ENCODE results near the gene SETBP1. TPM values are rescaled to one million over a fixed set of nuclear protein-coding genes. Genes with fewer than 3 reads are reported as not detected.

SETBP1 gene
- total and polyA plus RNA-seq, 4 donors = 1.3 to 85.0 (median 24.1) TPM

DNA sequence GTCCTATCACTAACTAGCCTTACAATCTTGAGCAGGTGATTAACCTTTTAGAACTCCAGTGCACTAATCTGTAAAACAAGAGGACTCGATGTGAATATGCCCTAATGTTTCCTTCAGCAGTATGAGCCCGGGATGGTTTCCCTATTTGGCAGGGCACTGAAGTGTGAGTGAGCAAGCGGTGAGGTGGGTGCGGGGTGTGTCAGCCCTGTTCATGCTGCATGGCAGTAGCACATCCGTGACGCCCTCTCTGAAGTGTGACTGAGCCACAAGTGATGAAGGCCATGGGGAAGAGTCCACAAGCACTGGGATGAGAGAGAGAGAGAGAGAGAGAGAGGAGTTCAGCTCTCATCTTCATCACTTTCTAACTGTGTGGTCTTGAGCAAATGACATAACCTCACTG lies 168.7 kb downstream of the SETBP1 start:
- Histone ChIP-seq H3K36me3 (ENCODE audit: control insufficient read depth in 1 of 2, insufficient read depth in 2 of 2, low read length in 1 of 2) (no peaks in the 10 kb centered on the region), H3K27me3 (ENCODE audit: control insufficient read depth in 1 of 2, insufficient read depth in 2 of 2, low read length in 1 of 2) (no peaks in the 10 kb centered on the region), H3K4me3 (ENCODE audit: low read length in 2 of 2) (no peak overlapping the region), H3K4me1 (ENCODE audit: control insufficient read depth in 1 of 2, insufficient read depth in 2 of 2, low read length in 2 of 2) (peaks cover 0 to 3% of the 10 kb centered on the region in 2 donors), H3K9me3 (ENCODE audit: control insufficient read depth, low read length) (no peaks in the 10 kb centered on the region), H3K27ac (ENCODE audit: low read depth in 1 of 2, low read length in 2 of 2) (no peak overlapping the region)
- 88 to 90% methylated on average over 6 of the region's 6 CpGs for WGBS, 2 donors
- no peak for DNase-seq
- intact Hi-C loops (cut with DNase I) = no loop called here
- ATAC-seq (ENCODE audit: low FRiP score) = no peak

DNA sequence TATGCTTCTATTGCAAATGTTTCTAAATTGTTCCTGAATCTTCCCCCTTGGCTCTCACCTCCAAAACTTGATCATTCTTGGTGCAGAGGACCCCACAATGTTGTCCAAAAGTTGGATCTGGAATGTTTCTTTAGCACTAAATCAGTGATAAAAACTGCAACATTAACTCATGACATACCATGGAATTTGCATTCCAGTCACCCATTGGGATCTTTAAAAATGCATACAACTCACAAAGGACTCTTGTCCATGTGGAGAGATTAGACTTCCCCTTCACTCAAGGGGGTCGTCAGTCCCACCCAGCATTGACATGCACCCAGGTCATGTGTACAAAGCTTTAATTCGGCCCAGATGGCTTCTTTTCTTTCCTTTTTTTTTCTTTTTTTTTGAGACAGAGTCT lies 169.3 kb downstream of the SETBP1 start:
- H3K27ac ChIP-seq (ENCODE audit: low read depth in 1 of 2, low read length in 2 of 2) = no peak overlapping the region
- DNase-seq (no peak), ATAC-seq (ENCODE audit: low FRiP score) (no peak)
- 41 to 54% methylated on average over 2 of the region's 2 CpGs for WGBS, 2 donors
- no peaks in the 10 kb centered on the region for H3K27me3 ChIP-seq (ENCODE audit: control insufficient read depth in 1 of 2, insufficient read depth in 2 of 2, low read length in 1 of 2)
- peaks cover 0 to 3% of the 10 kb centered on the region in 2 donors for H3K4me1 ChIP-seq (ENCODE audit: control insufficient read depth in 1 of 2, insufficient read depth in 2 of 2, low read length in 2 of 2)
- no peaks in the 10 kb centered on the region for H3K9me3 ChIP-seq (ENCODE audit: control insufficient read depth, low read length)
- intact Hi-C loops (cut with DNase I) = no loop called here
- no peaks in the 10 kb centered on the region for H3K36me3 ChIP-seq (ENCODE audit: control insufficient read depth in 1 of 2, insufficient read depth in 2 of 2, low read length in 1 of 2)
- H3K4me3 ChIP-seq (ENCODE audit: low read length in 2 of 2) = no peak overlapping the region

DNA sequence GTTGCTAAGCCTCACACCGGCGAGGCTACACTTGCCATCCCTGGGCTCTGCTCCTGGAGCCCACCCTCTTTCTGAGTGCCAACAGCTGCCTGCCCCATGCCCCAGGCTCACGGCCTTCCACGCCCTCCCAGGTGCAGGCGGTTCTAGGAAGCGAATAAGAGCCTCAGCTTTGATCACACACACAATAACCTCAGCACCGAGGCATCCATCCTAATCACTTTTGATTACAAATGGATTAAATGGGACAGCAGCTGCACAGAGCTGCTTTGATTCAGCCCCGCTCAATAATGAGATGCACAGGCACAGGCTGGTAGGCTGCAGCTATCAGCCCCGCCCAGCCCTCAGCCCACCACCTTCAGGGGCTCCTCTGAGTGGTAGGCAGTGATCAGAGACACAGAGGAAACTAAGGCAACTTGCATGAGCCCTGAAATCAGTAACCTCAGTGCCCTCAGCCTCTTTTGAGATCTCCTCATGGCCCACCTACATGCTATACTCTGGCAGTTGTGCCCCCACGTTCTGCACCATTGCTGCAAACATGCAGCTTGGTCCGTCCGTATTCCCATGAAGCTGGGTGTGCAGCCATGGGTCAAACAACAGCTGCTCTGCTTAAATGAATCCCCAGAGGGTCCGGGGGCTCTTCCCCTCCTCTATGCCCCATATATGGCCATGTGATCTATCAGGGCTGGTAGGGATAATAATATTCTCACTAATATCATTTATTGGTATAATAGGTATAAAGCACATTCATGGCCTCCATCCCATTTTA lies 171.4 kb downstream of the SETBP1 start:
- ATAC-seq (ENCODE audit: low FRiP score) = no peak
- 97 to 98% methylated on average over 13 of the region's 13 CpGs for WGBS, 2 donors
- no peak for DNase-seq
- Histone ChIP-seq H3K9me3 (ENCODE audit: control insufficient read depth, low read length) (no peaks in the 10 kb centered on the region), H3K27ac (ENCODE audit: low read depth in 1 of 2, low read length in 2 of 2) (no peak overlapping the region), H3K36me3 (ENCODE audit: control insufficient read depth in 1 of 2, insufficient read depth in 2 of 2, low read length in 1 of 2) (no peaks in the 10 kb centered on the region), H3K4me3 (ENCODE audit: low read length in 2 of 2) (no peak overlapping the region), H3K27me3 (ENCODE audit: control insufficient read depth in 1 of 2, insufficient read depth in 2 of 2, low read length in 1 of 2) (no peaks in the 10 kb centered on the region), H3K4me1 (ENCODE audit: control insufficient read depth in 1 of 2, insufficient read depth in 2 of 2, low read length in 2 of 2) (peaks cover 0 to 3% of the 10 kb centered on the region in 2 donors)
- intact Hi-C loops (cut with DNase I) = no loop called here

DNA sequence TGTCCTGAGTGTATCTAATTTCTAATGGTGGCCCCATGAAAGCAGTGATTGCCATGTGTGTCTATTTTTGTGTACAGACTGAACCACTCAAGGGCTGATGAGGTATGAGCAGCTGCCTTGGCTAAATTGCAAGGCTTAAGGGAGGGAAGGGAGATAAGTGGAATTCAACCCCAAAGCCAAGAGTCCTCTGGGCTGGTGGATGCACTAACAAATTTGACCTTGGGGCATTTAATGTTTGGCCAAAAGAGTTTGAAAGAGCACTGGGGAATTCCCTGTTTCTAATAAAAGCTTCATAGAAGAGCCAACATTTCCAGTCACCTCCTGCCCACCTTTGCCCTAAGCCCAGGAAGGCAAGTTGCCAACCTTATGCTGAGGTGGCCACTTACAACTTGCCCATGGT lies 172.1 kb downstream of the SETBP1 start:
- no peak for DNase-seq
- H3K4me1 ChIP-seq (ENCODE audit: control insufficient read depth in 1 of 2, insufficient read depth in 2 of 2, low read length in 2 of 2) = peaks cover 0 to 3% of the 10 kb centered on the region in 2 donors
- H3K4me3 ChIP-seq (ENCODE audit: low read length in 2 of 2) = no peak overlapping the region
- H3K9me3 ChIP-seq (ENCODE audit: control insufficient read depth, low read length) = no peaks in the 10 kb centered on the region
- H3K36me3 ChIP-seq (ENCODE audit: control insufficient read depth in 1 of 2, insufficient read depth in 2 of 2, low read length in 1 of 2) = no peaks in the 10 kb centered on the region
- ATAC-seq (ENCODE audit: low FRiP score) = no peak
- no peaks in the 10 kb centered on the region for H3K27me3 ChIP-seq (ENCODE audit: control insufficient read depth in 1 of 2, insufficient read depth in 2 of 2, low read length in 1 of 2)
- no peak overlapping the region for H3K27ac ChIP-seq (ENCODE audit: low read depth in 1 of 2, low read length in 2 of 2)
- intact Hi-C loops (cut with DNase I) = no loop called here

DNA sequence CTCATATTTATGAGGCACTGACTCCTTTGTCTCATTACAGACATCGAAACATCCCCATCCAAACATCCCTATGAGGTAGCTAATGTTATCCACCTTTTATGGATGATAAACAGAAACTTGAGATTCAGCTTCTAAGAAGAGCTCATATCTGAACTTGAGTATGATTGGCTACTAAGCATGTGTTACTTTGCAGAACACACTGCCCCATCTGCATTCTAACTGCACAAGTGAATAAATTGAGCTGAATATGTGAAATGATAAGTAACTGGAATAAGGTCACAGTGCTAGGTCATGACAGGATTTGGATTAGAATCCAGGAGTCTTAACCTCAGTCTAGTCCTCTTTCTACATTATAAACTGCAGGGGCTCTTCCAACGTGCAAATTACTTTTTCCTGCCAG lies 172.7 kb downstream of the SETBP1 start:
- WGBS, 2 donors = 84 to 93% methylated on average over 2 of the region's 2 CpGs
- peaks cover 0 to 3% of the 10 kb centered on the region in 2 donors for H3K4me1 ChIP-seq (ENCODE audit: control insufficient read depth in 1 of 2, insufficient read depth in 2 of 2, low read length in 2 of 2)
- ATAC-seq (ENCODE audit: low FRiP score) = no peak
- no peak for DNase-seq
- no peak overlapping the region for H3K4me3 ChIP-seq (ENCODE audit: low read length in 2 of 2)
- intact Hi-C loops (cut with DNase I) = no loop called here
- H3K36me3 ChIP-seq (ENCODE audit: control insufficient read depth in 1 of 2, insufficient read depth in 2 of 2, low read length in 1 of 2) = no peaks in the 10 kb centered on the region
- H3K27me3 ChIP-seq (ENCODE audit: control insufficient read depth in 1 of 2, insufficient read depth in 2 of 2, low read length in 1 of 2) = no peaks in the 10 kb centered on the region
- H3K9me3 ChIP-seq (ENCODE audit: control insufficient read depth, low read length) = no peaks in the 10 kb centered on the region
- H3K27ac ChIP-seq (ENCODE audit: low read depth in 1 of 2, low read length in 2 of 2) = no peak overlapping the region

DNA sequence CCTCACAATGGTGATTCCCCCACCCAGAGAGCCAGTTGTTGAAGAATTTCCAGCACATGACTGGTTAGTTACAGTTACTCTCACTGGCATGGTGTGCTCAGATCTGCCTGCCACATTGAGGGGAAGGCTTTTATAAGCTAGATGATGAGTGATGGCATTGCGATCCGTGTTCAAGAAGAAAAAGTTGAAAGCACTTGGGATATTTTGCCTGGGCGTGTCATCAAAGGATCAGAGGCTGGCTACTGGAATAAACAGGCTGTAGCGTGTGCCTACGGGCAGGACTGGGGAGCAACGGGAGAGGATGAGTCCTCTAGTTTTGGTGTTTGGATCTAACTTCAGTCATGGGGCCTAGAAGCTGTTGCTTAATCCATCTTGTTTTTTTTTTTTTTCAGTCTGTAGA lies 175.0 kb downstream of the SETBP1 start:
- Histone ChIP-seq H3K4me1 (ENCODE audit: control insufficient read depth in 1 of 2, insufficient read depth in 2 of 2, low read length in 2 of 2) (peaks cover 3 to 7% of the 10 kb centered on the region in 2 donors), H3K4me3 (ENCODE audit: low read length in 2 of 2) (no peak overlapping the region), H3K27me3 (ENCODE audit: control insufficient read depth in 1 of 2, insufficient read depth in 2 of 2, low read length in 1 of 2) (no peaks in the 10 kb centered on the region), H3K36me3 (ENCODE audit: control insufficient read depth in 1 of 2, insufficient read depth in 2 of 2, low read length in 1 of 2) (no peaks in the 10 kb centered on the region), H3K9me3 (ENCODE audit: control insufficient read depth, low read length) (no peaks in the 10 kb centered on the region), H3K27ac (ENCODE audit: low read depth in 1 of 2, low read length in 2 of 2) (no peak overlapping the region)
- intact Hi-C loops (cut with DNase I) = no loop called here
- 90 to 95% methylated on average over 6 of the region's 6 CpGs for WGBS, 2 donors
- ATAC-seq (ENCODE audit: low FRiP score) (no peak), DNase-seq (no peak)

DNA sequence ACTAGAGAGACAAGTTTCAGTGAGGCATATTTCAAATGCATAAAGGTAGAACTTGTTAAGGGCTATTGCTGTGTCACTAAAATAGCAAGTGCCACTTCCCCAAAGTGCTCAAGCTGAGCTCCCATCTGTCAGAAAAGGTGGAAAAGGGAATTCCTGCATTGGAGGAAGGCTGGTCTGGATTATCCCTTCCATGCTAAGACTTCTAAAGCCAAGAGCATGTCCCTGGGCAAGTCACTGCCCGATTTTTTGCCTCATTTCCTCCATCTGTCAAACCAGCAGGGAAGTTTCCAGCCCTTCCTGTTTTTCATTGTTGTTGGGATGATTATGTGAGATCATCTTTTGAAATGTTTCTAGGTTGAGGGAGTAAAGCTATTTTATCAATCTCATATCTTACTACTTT lies 175.5 kb downstream of the SETBP1 start:
- DNase-seq (no peak), ATAC-seq (ENCODE audit: low FRiP score) (no peak)
- intact Hi-C loops (cut with DNase I) = no loop called here
- no peaks in the 10 kb centered on the region for H3K36me3 ChIP-seq (ENCODE audit: control insufficient read depth in 1 of 2, insufficient read depth in 2 of 2, low read length in 1 of 2)
- H3K4me3 ChIP-seq (ENCODE audit: low read length in 2 of 2) = no peak overlapping the region
- peaks cover 3 to 7% of the 10 kb centered on the region in 2 donors for H3K4me1 ChIP-seq (ENCODE audit: control insufficient read depth in 1 of 2, insufficient read depth in 2 of 2, low read length in 2 of 2)
- no peak overlapping the region for H3K27ac ChIP-seq (ENCODE audit: low read depth in 1 of 2, low read length in 2 of 2)
- 81 to 95% methylated on average over 1 of the region's 1 CpG for WGBS, 2 donors
- H3K9me3 ChIP-seq (ENCODE audit: control insufficient read depth, low read length) = no peaks in the 10 kb centered on the region
- H3K27me3 ChIP-seq (ENCODE audit: control insufficient read depth in 1 of 2, insufficient read depth in 2 of 2, low read length in 1 of 2) = no peaks in the 10 kb centered on the region

DNA sequence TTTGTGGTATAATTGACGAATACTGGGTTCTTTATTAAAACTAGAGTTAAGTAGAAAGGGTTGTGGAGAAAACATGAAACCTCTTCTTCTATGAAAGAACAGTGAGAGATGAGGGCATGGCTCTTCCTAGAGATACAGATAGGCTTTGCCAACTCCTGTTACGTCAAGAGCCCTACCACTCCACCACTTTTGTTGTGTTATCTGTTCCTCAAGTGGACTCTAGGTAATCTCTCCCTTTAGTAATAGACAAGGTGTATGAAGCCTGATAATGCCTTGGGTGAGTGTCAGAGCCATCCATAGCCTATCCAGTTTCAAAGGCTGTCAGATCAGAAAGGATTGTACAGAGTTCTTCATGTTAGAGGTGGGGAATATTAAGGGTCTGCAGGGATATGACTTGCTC lies 176.4 kb downstream of the SETBP1 start:
- no peaks in the 10 kb centered on the region for H3K9me3 ChIP-seq (ENCODE audit: control insufficient read depth, low read length)
- intact Hi-C loops (cut with DNase I) = no loop called here
- H3K4me3 ChIP-seq (ENCODE audit: low read length in 2 of 2) = no peak overlapping the region
- ATAC-seq (ENCODE audit: low FRiP score) (no peak), DNase-seq (no peak)
- peaks cover 3 to 7% of the 10 kb centered on the region in 2 donors for H3K4me1 ChIP-seq (ENCODE audit: control insufficient read depth in 1 of 2, insufficient read depth in 2 of 2, low read length in 2 of 2)
- no peaks in the 10 kb centered on the region for H3K27me3 ChIP-seq (ENCODE audit: control insufficient read depth in 1 of 2, insufficient read depth in 2 of 2, low read length in 1 of 2)
- H3K36me3 ChIP-seq (ENCODE audit: control insufficient read depth in 1 of 2, insufficient read depth in 2 of 2, low read length in 1 of 2) = no peaks in the 10 kb centered on the region
- WGBS, 2 donors = 96 to 98% methylated on average over 2 of the region's 2 CpGs
- H3K27ac ChIP-seq (ENCODE audit: low read depth in 1 of 2, low read length in 2 of 2) = no peak overlapping the region

DNA sequence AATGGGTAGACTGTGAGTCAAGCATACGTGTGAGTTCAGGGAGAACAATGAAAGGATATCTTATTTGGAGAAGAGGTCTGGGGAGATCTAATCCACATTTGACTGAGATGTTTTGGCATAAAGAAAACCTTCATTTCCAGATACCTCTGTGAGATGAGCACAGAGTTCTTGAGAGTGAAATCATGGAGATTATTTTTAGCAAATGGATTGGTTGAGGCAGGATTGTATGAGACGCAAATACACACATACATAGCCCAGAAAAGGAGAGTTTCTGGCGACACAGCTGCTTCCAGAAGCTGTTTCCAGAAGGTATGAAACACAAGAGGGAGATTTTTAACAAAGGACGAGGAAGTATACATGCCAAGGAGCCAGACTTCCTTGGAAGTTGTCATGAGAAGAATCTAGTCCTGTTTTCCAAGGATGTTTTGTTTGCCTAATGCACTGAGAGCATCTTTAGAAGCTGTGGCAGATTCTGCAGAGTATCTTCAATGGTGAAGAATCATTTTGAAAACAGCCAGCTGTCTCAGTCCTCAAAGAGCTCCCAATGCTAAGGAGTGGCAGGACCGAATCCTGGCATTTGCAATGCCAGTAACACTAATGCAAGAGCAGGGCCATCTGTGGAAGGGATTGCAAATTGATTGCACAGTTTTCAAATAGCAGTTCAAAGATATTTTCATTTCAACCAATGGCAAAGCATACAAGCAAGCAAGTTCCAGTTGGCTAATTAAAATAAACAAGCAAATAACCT lies 177.2 kb downstream of the SETBP1 start:
- Histone ChIP-seq H3K4me3 (ENCODE audit: low read length in 2 of 2) (no peak overlapping the region), H3K27ac (ENCODE audit: low read depth in 1 of 2, low read length in 2 of 2) (no peak overlapping the region), H3K36me3 (ENCODE audit: control insufficient read depth in 1 of 2, insufficient read depth in 2 of 2, low read length in 1 of 2) (no peaks in the 10 kb centered on the region), H3K27me3 (ENCODE audit: control insufficient read depth in 1 of 2, insufficient read depth in 2 of 2, low read length in 1 of 2) (no peaks in the 10 kb centered on the region), H3K9me3 (ENCODE audit: control insufficient read depth, low read length) (no peaks in the 10 kb centered on the region), H3K4me1 (ENCODE audit: control insufficient read depth in 1 of 2, insufficient read depth in 2 of 2, low read length in 2 of 2) (peaks cover under 1 to 7% of the 10 kb centered on the region in 2 donors)
- DNase-seq (no peak), ATAC-seq (ENCODE audit: low FRiP score) (no peak)
- 82 to 87% methylated on average over 5 of the region's 5 CpGs for WGBS, 2 donors
- intact Hi-C loops (cut with DNase I) = no loop called here
